ENCODE measurements around the gene PNPO. TPM values are rescaled to one million over a fixed set of nuclear protein-coding genes. Genes with fewer than 3 reads are reported as not detected.

The PNPO gene
- total and polyA plus RNA-seq, 2 of the 4 experiments (the other 2 are of a cell fraction) = 13.9 to 34.1 TPM

GRCh38 chr17:47983492-47984223, 42.3 kb downstream of the PNPO start (continued):
- no peak for TF ChIP-seq ELK1 (IDR thresholded peaks at IDR 0.05; ENCODE audit: borderline replicate concordance, low read depth, low read length)
- TF ChIP-seq POLR2A (IDR thresholded peaks at IDR 0.05; ENCODE audit: low read depth, low read length) = no peak

GRCh38 chr17:47986520-47986919, 45.1 kb downstream of the PNPO start:
- intact Hi-C loops (cut with micrococcal nuclease) = no loop called here
- no peak for DNase-seq
- no peak for ATAC-seq (ENCODE audit: low read depth)
- Histone ChIP-seq H3K27ac (ENCODE audit: insufficient read depth, low read length) (no peak overlapping the region), H4K5ac (ENCODE audit: low read depth, low read length) (no peak overlapping the region), H2AK9ac (replicated peaks; ENCODE audit: low read depth, low read length, poor library complexity) (no peak overlapping the region), H3K23ac (ENCODE audit: low read depth, low read length) (no peak overlapping the region), H3K56ac (ENCODE audit: extremely low read depth, insufficient read depth, low read length) (no peak overlapping the region), H3K4ac (ENCODE audit: low read depth, low read length) (no peak overlapping the region), H3K79me1 (ENCODE audit: low read depth in 1 of 2, low read length in 2 of 2) (no peaks in the 10 kb centered on the region), H2BK120ac (ENCODE audit: low read depth, low read length) (no peak overlapping the region), H3K9me1 (ENCODE audit: insufficient read depth, low read length) (no peaks in the 10 kb centered on the region), H4K20me1 (ENCODE audit: insufficient read depth, low read length) (no peaks in the 10 kb centered on the region), H3K9me3 (ENCODE audit: control insufficient read depth, insufficient read depth, low read length) (no peaks in the 10 kb centered on the region), H2AK5ac (ENCODE audit: low read depth, low read length) (no peak overlapping the region), H2BK20ac (ENCODE audit: low read depth, low read length) (no peak overlapping the region), H3K18ac (ENCODE audit: low read depth, low read length) (no peak overlapping the region), H2AFZ (replicated peaks; ENCODE audit: low read length, poor library complexity) (no peak overlapping the region), H2BK15ac (ENCODE audit: low read depth, low read length) (no peak overlapping the region), H2BK5ac (ENCODE audit: low read depth, low read length, poor library complexity, severe bottlenecking) (no peak overlapping the region), H3K14ac (replicated peaks; ENCODE audit: low read depth, low read length) (no peak overlapping the region), H3K27me3 (ENCODE audit: control insufficient read depth, insufficient read depth, low read length) (no peaks in the 10 kb centered on the region), H4K8ac (ENCODE audit: low read depth in 2 of 2, low read length in 2 of 2) (no peak overlapping the region), H3K36me3 (ENCODE audit: control insufficient read depth, insufficient read depth, low read length) (peaks cover 16% of the 10 kb centered on the region), H3K4me3 (ENCODE audit: insufficient read depth, low read depth, low read length) (no peak overlapping the region), H3K4me2 (ENCODE audit: low read depth, low read length) (no peak overlapping the region), H3K4me1 (ENCODE audit: control insufficient read depth, insufficient read depth, low read length) (peaks cover 9% of the 10 kb centered on the region), H4K91ac (ENCODE audit: insufficient read depth, low read depth, low read length) (no peak overlapping the region), H3K9ac (ENCODE audit: low read depth, low read length) (no peak overlapping the region)
- WGBS, 2 experiments (ENCODE audit: extremely low coverage in 2 of 2, insufficient read length in 1 of 2) = 80% methylated on average over 1 of the region's 5 CpGs; no CpG with 5 or more reads in 1 of the 2 experiments
- CTCF ChIA-PET = no interaction called here
- in situ Hi-C loops (cut with MboI; ENCODE audit: low sequenced_read_pairs) = no loop called here
- BruUV-seq (replicated peaks) = no TSS peak
- POLR2A ChIA-PET (ENCODE audit: unreplicated experiment) = no interaction called here
- dilution Hi-C loops (cut with HindIII; ENCODE audit: low sequenced_read_pairs, unreplicated experiment) = no loop called here
- no peak for TF ChIP-seq RCOR1 (IDR thresholded peaks at IDR 0.05; ENCODE audit: insufficient replicate concordance, low read length)
- TF ChIP-seq NFE2L2 (IDR thresholded peaks at IDR 0.05; ENCODE audit: low read depth, low read length) = no peak
- TF ChIP-seq SMC3 (IDR thresholded peaks at IDR 0.05; ENCODE audit: low read depth, low read length) = no peak
- no peak for TF ChIP-seq MAFK (IDR thresholded peaks at IDR 0.05; ENCODE audit: low read depth, low read length)
- no peak for TF ChIP-seq FOS (IDR thresholded peaks at IDR 0.05; ENCODE audit: low read depth, low read length)
- TF ChIP-seq CHD1 (IDR thresholded peaks at IDR 0.05; ENCODE audit: low read depth, low read length) = no peak
- no peak for TF ChIP-seq CEBPB (IDR thresholded peaks at IDR 0.05; ENCODE audit: low read depth, low read length)
- TF ChIP-seq POLR2A (IDR thresholded peaks at IDR 0.05; ENCODE audit: low read depth, low read length) = no peak
- TF ChIP-seq RAD21 (IDR thresholded peaks at IDR 0.05; ENCODE audit: low read length) = no peak
- no peak for TF ChIP-seq ELK1 (IDR thresholded peaks at IDR 0.05; ENCODE audit: borderline replicate concordance, low read depth, low read length)
- no peak for TF ChIP-seq MAZ (IDR thresholded peaks at IDR 0.05; ENCODE audit: borderline replicate concordance, low read depth, low read length)
- no peak for TF ChIP-seq CTCF (conservative IDR thresholded peaks at IDR 0.05; ENCODE audit: low read depth, low read length)
- no peak for TF ChIP-seq BHLHE40 (IDR thresholded peaks at IDR 0.05; ENCODE audit: low read depth, low read length)
